IMR-90 (cell line): ENCODE measurements around the gene AKT3.

ENCODE experiments used
- CEBPB ChIP-seq: IDR thresholded peaks from 2 replicates; pipeline ENCODE4 v1.6.1; 2012; ENCODE audit warnings: low read depth, low read length, improper control_type of control experiment
- CTCF ChIP-seq: conservative IDR thresholded peaks from 2 replicates; pipeline ENCODE4 v1.5.1; 2012; ENCODE audit warnings: mild to moderate bottlenecking, low read depth, low read length, improper control_type of control experiment
- MAFK ChIP-seq: IDR thresholded peaks from 2 replicates; pipeline ENCODE4 v1.6.1; 2012; ENCODE audit warnings: low read depth, low read length, improper control_type of control experiment
- MAZ ChIP-seq: IDR thresholded peaks from 2 replicates; pipeline ENCODE4 v1.6.1; 2012; ENCODE audit warnings: low read depth, mild to moderate bottlenecking, low read length, improper control_type of control experiment, moderate library complexity, borderline replicate concordance
- MXI1 ChIP-seq: IDR thresholded peaks from 2 replicates; pipeline ENCODE4 v1.6.1; 2012; ENCODE audit warnings: low read depth, mild to moderate bottlenecking, low read length, moderate library complexity, borderline replicate concordance
- POLR2A ChIP-seq: IDR thresholded peaks from 2 replicates; pipeline ENCODE4 v1.6.1; 2012; ENCODE audit warnings: mild to moderate bottlenecking, low read depth, low read length
- RAD21 ChIP-seq: IDR thresholded peaks from 2 replicates; pipeline ENCODE4 v1.6.1; 2012; ENCODE audit warnings: low read length, improper control_type of control experiment
- SMC3 ChIP-seq: fragments of 150-350 bp; IDR thresholded peaks from 2 replicates; pipeline ENCODE4 v1.6.1; 2016; ENCODE audit warnings: low read depth, mild to moderate bottlenecking, antibody characterized with exemption, low read length, moderate library complexity
- USF2 ChIP-seq: fragments of 150-350 bp; IDR thresholded peaks from 2 replicates; pipeline ENCODE4 v1.6.1; 2017; ENCODE audit warnings: mild to moderate bottlenecking, antibody characterized with exemption, low read length, low read depth

- TF ChIP-seq CTCF: no peak
- no peak for TF ChIP-seq RAD21
- no peak for TF ChIP-seq SMC3
- no peak for TF ChIP-seq MAFK
- TF ChIP-seq CEBPB: no peak
- TF ChIP-seq POLR2A: no peak
- TF ChIP-seq MXI1: no peak
- TF ChIP-seq MAZ: no peak
- no peak for TF ChIP-seq USF2
These were observed 341.1 kb downstream of the AKT3 start for GRCh38 chr1:243508943-243509342.
